Measurements from ENCODE around the gene ARHGAP18.

ARHGAP18 gene

DNA sequence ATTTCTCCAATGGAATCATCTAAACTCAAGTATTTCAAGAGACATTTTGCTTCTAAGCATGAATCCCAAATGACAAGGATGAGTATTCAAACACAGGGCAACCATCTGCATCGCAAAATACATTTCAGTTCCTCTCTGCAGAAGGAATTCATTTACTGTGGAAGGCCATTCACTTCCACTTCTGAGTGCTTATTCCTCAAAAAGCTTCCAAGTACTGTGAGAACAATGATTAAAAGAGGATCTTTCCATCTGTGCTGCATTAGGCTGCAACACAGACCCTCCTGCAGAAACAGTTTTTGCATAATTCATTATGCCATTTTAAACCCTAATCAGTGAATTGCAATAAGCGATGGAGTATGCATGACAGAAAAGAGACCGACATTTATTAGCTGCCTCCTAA, 52.5 kb downstream of the ARHGAP18 start:
- no peaks in the 10 kb centered on the region for H3K9me3 Mint-ChIP-seq
- H3K27ac Mint-ChIP-seq = no peak overlapping the region
- H3K27me3 Mint-ChIP-seq (ENCODE audit: low read depth, poor library complexity) = peaks cover 4% of the 10 kb centered on the region
- H3K4me1 Mint-ChIP-seq = peaks cover 20% of the 10 kb centered on the region
- no peak for DNase-seq
- H3K4me3 Mint-ChIP-seq = no peak overlapping the region
- no peak for TF ChIP-seq CTCF (IDR thresholded peaks at IDR 0.05)
- no peaks in the 10 kb centered on the region for H3K36me3 Mint-ChIP-seq (ENCODE audit: low read depth)

DNA sequence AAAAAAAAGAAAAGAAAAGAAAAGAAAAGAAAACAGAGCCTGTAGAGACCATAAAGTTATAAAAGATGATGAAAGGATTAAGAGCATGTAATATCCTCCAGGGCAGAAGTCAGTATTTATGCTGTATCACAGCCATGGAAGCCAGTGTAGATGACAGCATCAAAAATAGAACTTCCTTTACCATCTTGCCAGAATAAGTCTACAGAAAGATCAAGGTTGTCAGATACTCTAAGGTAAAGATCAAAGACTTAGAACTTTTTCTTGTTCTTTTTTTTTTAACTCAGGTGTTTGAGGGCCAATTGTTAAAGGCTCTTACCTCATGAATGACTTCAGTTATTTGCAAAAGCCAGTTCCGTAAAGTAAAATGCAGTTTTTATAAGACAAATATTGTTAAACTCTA, 54.6 kb downstream of the ARHGAP18 start:
- Mint-ChIP-seq H3K27ac (no peak overlapping the region), H3K4me3 (no peak overlapping the region), H3K9me3 (no peaks in the 10 kb centered on the region), H3K27me3 (ENCODE audit: low read depth, poor library complexity) (peaks cover 4% of the 10 kb centered on the region), H3K36me3 (ENCODE audit: low read depth) (no peaks in the 10 kb centered on the region), H3K4me1 (peaks cover 4% of the 10 kb centered on the region)
- DNase-seq = no peak
- no peak for TF ChIP-seq CTCF (IDR thresholded peaks at IDR 0.05)

GRCh38 chr6:129653746-129654145, 56.2 kb downstream of the ARHGAP18 start:
- no peaks in the 10 kb centered on the region for H3K9me3 Mint-ChIP-seq
- no peak for TF ChIP-seq CTCF (IDR thresholded peaks at IDR 0.05)
- no peaks in the 10 kb centered on the region for H3K4me1 Mint-ChIP-seq
- H3K27ac Mint-ChIP-seq = no peak overlapping the region
- H3K4me3 Mint-ChIP-seq = no peak overlapping the region
- H3K27me3 Mint-ChIP-seq (ENCODE audit: low read depth, poor library complexity) = peaks cover 4% of the 10 kb centered on the region
- H3K36me3 Mint-ChIP-seq (ENCODE audit: low read depth) = no peaks in the 10 kb centered on the region
- DNase-seq = no peak

DNA sequence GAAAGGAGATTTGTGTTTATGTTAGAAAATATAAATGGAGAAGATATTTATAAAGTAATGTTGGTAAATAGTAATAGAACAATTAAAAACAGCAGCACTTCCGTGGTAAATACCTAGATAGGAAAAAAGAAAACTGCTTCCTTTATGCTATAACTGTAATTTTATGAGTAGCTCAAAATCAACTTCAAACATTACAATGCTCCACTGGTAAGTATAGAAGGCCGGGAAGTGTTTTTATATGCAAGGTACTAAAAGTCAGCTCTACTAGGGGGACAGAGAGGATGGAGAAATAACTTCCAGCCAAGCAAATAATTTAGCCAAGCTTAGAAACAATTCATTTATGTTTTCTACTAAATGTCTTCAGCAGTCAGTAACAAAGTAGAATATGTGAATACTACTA, 56.7 kb downstream of the ARHGAP18 start:
- no peaks in the 10 kb centered on the region for H3K9me3 Mint-ChIP-seq
- no peak overlapping the region for H3K27ac Mint-ChIP-seq
- no peaks in the 10 kb centered on the region for H3K36me3 Mint-ChIP-seq (ENCODE audit: low read depth)
- no peaks in the 10 kb centered on the region for H3K4me1 Mint-ChIP-seq
- H3K4me3 Mint-ChIP-seq = no peak overlapping the region
- TF ChIP-seq CTCF (IDR thresholded peaks at IDR 0.05) = no peak
- H3K27me3 Mint-ChIP-seq (ENCODE audit: low read depth, poor library complexity) = peaks cover 4% of the 10 kb centered on the region
- no peak for DNase-seq

DNA sequence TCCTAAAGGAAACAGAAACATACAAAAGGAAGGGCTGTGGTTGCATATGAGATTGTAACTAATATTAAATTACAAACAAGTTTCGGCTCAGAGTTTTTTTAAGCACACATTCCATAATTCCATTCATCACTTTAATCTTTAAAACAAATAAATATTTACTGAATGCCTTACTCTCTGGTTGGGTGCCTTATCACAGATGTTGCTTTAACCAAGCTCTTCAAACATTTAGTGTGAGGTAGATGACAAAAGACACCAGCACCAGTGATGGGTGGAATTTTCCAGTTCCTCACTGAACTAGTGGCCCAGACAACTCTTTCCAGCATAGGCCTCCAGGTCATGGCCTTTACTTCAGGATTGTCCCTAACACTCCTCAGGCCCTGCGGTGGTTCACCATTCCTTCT, 58.7 kb downstream of the ARHGAP18 start:
- Mint-ChIP-seq H3K9me3 (no peaks in the 10 kb centered on the region), H3K4me3 (no peak overlapping the region), H3K27me3 (ENCODE audit: low read depth, poor library complexity) (peaks cover 4% of the 10 kb centered on the region), H3K27ac (no peak overlapping the region), H3K36me3 (ENCODE audit: low read depth) (no peaks in the 10 kb centered on the region), H3K4me1 (no peaks in the 10 kb centered on the region)
- no peak for TF ChIP-seq CTCF (IDR thresholded peaks at IDR 0.05)
- no peak for DNase-seq

- H3K4me1 Mint-ChIP-seq = peaks cover 15% of the 10 kb centered on the region
- H3K27me3 Mint-ChIP-seq (ENCODE audit: low read depth, poor library complexity) = peaks cover 4% of the 10 kb centered on the region
- no peaks in the 10 kb centered on the region for H3K9me3 Mint-ChIP-seq
- no peak for TF ChIP-seq CTCF (IDR thresholded peaks at IDR 0.05)
- H3K4me3 Mint-ChIP-seq = no peak overlapping the region
- no peaks in the 10 kb centered on the region for H3K36me3 Mint-ChIP-seq (ENCODE audit: low read depth)
- H3K27ac Mint-ChIP-seq = no peak overlapping the region
- no peak for DNase-seq
These were observed 61.0 kb downstream of the ARHGAP18 start for GRCh38 chr6:129648819-129649491.
